HG03565 (cell line): ENCODE measurements around the gene TMEM218.
"Not testable (repeated sequence)": the region's sequence is repeated elsewhere in the genome, so short reads cannot be mapped to it uniquely, and the experiment has no call there.

Experiments used
- ATAC-seq: cut with Tn5 transposase; IDR thresholded peaks from one replicate; pipeline ENCODE4 v1.9.1; 2021; ENCODE audit warnings: mild to moderate bottlenecking, moderate library complexity; ENCODE audit not compliant: unreplicated experiment

TMEM218 gene

DNA sequence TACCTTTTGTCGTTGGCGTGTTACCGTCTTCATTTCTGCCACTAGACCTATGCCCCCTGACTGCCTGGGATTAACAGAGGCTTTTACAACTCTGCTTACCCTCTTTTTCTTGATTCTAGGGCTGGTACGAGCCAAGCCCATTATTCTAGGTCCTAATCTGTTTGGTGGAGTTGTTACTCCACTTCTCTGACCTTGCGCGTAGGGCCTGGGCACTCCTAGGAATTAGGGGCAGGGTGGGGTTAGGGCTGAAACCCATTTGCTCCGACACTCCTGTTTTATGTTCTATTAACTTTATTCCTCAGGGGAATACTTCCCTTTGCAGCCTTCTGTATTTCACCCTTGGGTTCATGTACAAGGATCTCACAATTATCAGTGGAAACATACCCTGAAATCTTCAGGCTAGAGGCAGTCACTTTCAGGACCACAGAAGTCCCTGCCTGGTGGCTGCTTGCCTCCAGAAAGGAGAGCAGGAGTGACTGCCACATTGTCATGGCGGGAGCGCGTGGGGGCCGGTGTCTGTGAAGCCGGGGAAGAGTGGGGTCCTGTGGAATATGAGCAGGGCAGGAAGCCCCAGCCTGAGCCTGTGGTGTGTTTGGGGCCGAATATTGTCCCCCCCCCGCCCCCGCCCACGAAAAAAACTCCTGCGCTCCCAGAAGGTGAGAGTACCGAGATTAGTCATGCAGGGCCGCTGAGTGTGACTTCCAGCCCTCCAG is 49.1 kb downstream of the TMEM218 start:
- no peak for ATAC-seq

DNA sequence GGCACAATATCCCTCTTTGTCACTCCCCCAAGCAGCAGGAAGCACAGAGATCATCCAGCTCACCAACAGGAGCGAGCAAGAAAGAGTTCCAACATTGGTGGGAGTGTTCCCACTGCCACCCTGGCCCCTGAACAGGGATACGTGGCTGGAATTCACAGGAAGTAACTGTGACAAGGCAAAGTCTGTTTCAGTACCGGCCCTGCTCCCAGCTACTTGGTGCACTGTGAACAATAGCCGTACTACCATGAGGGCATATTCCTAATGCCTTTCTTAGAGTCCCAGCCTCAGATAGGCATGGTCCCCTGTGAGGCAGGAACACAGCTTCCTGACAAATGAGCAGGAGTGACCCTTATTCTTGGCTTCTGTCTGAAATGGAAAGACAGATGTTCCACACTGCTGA is 50.1 kb downstream of the TMEM218 start:
- no peak for ATAC-seq

- no peak for ATAC-seq
Measured at GRCh38 chr11:125057693-125058016, 53.8 kb downstream of the TMEM218 start.

- no peak for ATAC-seq
Measured at GRCh38 chr11:125056931-125057692, 54.3 kb downstream of the TMEM218 start.

DNA sequence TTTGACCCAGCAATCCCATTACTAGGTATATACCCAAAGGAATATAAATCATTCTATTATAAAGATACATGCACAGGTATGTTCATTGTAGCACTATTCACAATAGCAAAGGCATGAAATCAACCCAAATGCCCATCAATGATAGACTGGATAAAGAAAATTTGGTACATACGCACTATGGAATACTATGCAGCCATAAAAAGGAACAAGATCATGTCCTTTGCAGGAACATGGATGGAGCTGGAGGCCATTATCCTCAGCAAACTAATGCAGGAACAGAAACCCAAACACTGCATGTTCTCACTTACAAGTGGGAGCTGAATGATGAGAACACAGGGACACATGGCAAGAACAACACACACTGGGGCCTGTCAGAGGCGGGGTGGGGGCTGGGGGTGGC is 55.3 kb downstream of the TMEM218 start:
- ATAC-seq = not testable (repeated sequence)

GRCh38 chr11:125055107-125055715 is 56.2 kb downstream of the TMEM218 start:
- no peak for ATAC-seq

GRCh38 chr11:125053167-125053566 is 58.3 kb downstream of the TMEM218 start:
- no peak for ATAC-seq

DNA sequence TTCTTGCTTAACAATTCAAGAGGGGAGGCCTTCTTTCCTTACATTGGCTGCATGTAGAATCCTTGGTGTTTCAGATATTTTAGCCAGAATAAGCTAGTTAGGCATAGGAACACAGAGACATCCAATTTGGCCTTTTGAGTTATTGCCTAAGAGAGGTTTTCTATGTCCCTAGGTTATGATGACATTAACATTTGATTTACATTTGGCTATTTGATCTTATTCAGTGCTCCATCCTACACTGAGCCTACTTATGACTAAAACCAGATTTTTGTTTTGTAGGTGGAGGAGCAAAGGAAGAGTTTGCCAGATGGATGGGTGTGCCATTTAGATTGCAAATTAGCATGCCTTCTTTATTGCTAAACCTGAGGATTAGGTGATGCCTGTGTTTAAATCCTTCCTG is 59.4 kb downstream of the TMEM218 start:
- ATAC-seq = no peak

GRCh38 chr11:125049164-125049792 is 62.1 kb downstream of the TMEM218 start:
- ATAC-seq = no peak
